GM23338 (cell line): ENCODE measurements around the gene IL18BP. TPM values are rescaled to one million over a fixed set of nuclear protein-coding genes. Genes with fewer than 3 reads are reported as not detected.

Experiments used
- ATAC-seq: fragments of 200-7000 bp; cut with Tn5 transposase; 3 replicates; pipeline ENCODE4 v1.9.1; 2020
- DNase-seq: peaks from one replicate; pipeline ENCODE4 v3.0.0-alpha.2; 2015; ENCODE audit warnings: low spot score
- H2AFZ ChIP-seq: fragments of 200-600 bp; sonication (generic); 2 replicates; pipeline ENCODE4 v1.8.0; 2016; ENCODE audit warnings: antibody characterized with exemption, mild to moderate bottlenecking, moderate library complexity
- H3F3A ChIP-seq: fragments of 200-600 bp; sonication (generic); replicated peaks from 2 replicates; pipeline ENCODE4 v1.8.0; 2017; ENCODE audit warnings: antibody characterized with exemption, mixed run types, low read depth
- H3K27ac ChIP-seq: fragments of 200-600 bp; sonication (generic); 2 replicates; pipeline ENCODE4 v1.6.1; 2016; ENCODE audit warnings: low read depth
- H3K27me3 ChIP-seq: fragments of 200-600 bp; sonication (generic); 2 replicates; pipeline ENCODE4 v1.8.0; 2016; ENCODE audit warnings: mild to moderate bottlenecking, mixed run types, moderate library complexity; ENCODE audit not compliant: insufficient read depth
- H3K36me3 ChIP-seq: fragments of 200-600 bp; sonication (generic); 2 replicates; pipeline ENCODE4 v1.8.0; 2016; ENCODE audit warnings: mild to moderate bottlenecking; ENCODE audit not compliant: insufficient read depth
- H3K4me1 ChIP-seq: fragments of 200-600 bp; sonication (generic); 2 replicates; pipeline ENCODE4 v1.8.0; 2016; ENCODE audit warnings: mild to moderate bottlenecking, moderate library complexity; ENCODE audit not compliant: insufficient read depth
- H3K4me2 ChIP-seq: fragments of 200-600 bp; sonication (generic); 2 replicates; pipeline ENCODE4 v1.7.1; 2017; ENCODE audit warnings: mixed run types
- H3K4me3 ChIP-seq: fragments of 200-600 bp; sonication (generic); 2 replicates; pipeline ENCODE4 v1.6.1; 2016; ENCODE audit warnings: mixed run types
- H3K79me2 ChIP-seq: fragments of 200-600 bp; sonication (generic); replicated peaks from 2 replicates; pipeline ENCODE4 v1.8.0; 2017; ENCODE audit warnings: mild to moderate bottlenecking; ENCODE audit not compliant: insufficient read depth
- H3K9me2 ChIP-seq: fragments of 200-600 bp; sonication (generic); 2 replicates; pipeline ENCODE4 v1.8.0; 2017; ENCODE audit not compliant: insufficient read depth
- H4K20me1 ChIP-seq: fragments of 200-600 bp; sonication (generic); replicated peaks from 2 replicates; pipeline ENCODE4 v1.8.0; 2017; ENCODE audit warnings: mild to moderate bottlenecking; ENCODE audit not compliant: insufficient read depth
- H3K27ac Mint-ChIP-seq: 2 replicates; pipeline ENCODE4 v1.8.0; 2020; ENCODE audit warnings: inconsistent platforms, mild to moderate bottlenecking, moderate library complexity, mixed read lengths
- H3K27me3 Mint-ChIP-seq: 3 replicates; pipeline ENCODE4 v1.8.0; 2022; ENCODE audit warnings: low read depth, mild to moderate bottlenecking, moderate library complexity, mixed read lengths, inconsistent platforms; ENCODE audit not compliant: insufficient read depth, poor library complexity
- H3K36me3 Mint-ChIP-seq: 3 replicates; pipeline ENCODE4 v1.8.0; 2021; ENCODE audit warnings: low read depth, mild to moderate bottlenecking, inconsistent platforms, moderate library complexity, mixed read lengths
- H3K4me1 Mint-ChIP-seq: 3 replicates; pipeline ENCODE4 v1.8.0; 2020; ENCODE audit warnings: mild to moderate bottlenecking, inconsistent platforms, mixed read lengths
- H3K4me3 Mint-ChIP-seq: 3 replicates; pipeline ENCODE4 v1.8.0; 2021; ENCODE audit warnings: moderate library complexity, mild to moderate bottlenecking, inconsistent platforms, mixed read lengths
- H3K9me3 Mint-ChIP-seq: 3 replicates; pipeline ENCODE4 v1.8.0; 2020; ENCODE audit warnings: moderate library complexity, mild to moderate bottlenecking, inconsistent platforms, mixed read lengths
- CREB1 ChIP-seq: fragments of 250-450 bp; sonication (Bioruptor Pico); IDR thresholded peaks from 2 replicates; pipeline ENCODE4 v1.5.0; 2020; ENCODE audit warnings: low read depth, mild to moderate bottlenecking, moderate library complexity
- EZH2 ChIP-seq: fragments of 200-600 bp; sonication (generic); IDR thresholded peaks from one replicate; pipeline ENCODE4 v1.8.0; 2017; ENCODE audit warnings: antibody characterized with exemption, mild to moderate bottlenecking, low read depth; ENCODE audit not compliant: unreplicated experiment
- EZH2phosphoT487 ChIP-seq: fragments of 200-600 bp; sonication (generic); IDR thresholded peaks from one replicate; pipeline ENCODE4 v1.8.1; 2018; ENCODE audit warnings: antibody characterized with exemption; ENCODE audit not compliant: unreplicated experiment
- JUNB ChIP-seq: IDR thresholded peaks from one replicate; pipeline ENCODE4 v1.6.1; 2016; ENCODE audit warnings: antibody characterized with exemption; ENCODE audit not compliant: unreplicated experiment
- NANOG ChIP-seq: IDR thresholded peaks from 2 replicates; pipeline ENCODE4 v1.6.1; 2016; ENCODE audit warnings: antibody characterized with exemption, borderline replicate concordance
- POLR2AphosphoS5 ChIP-seq: IDR thresholded peaks from 2 replicates; pipeline ENCODE4 v1.6.1; 2016; ENCODE audit warnings: antibody characterized with exemption, low read depth
- STAT1 ChIP-seq: IDR thresholded peaks from one replicate; pipeline ENCODE4 v1.6.1; 2016; ENCODE audit warnings: antibody characterized with exemption; ENCODE audit not compliant: unreplicated experiment
- ZNF114 ChIP-seq: fragments of 250-450 bp; sonication (Bioruptor Pico); IDR thresholded peaks from 2 replicates; pipeline ENCODE4 v1.5.0; 2020; ENCODE audit warnings: mild to moderate bottlenecking, moderate library complexity
- ZNF331 ChIP-seq: fragments of 250-450 bp; sonication (Bioruptor Pico); IDR thresholded peaks from 2 replicates; pipeline ENCODE4 v1.5.0; 2020; ENCODE audit warnings: low read depth, mild to moderate bottlenecking, moderate library complexity
- polyA plus RNA-seq: library from polyadenylated mRNA; unstranded; fragments of >200 nt; fragmentation: Nextera tagmentation; extraction: Ambion mirVana; gene quantifications from 2 replicates; pipeline ENCODE4 v1.2.1, GENCODE V29; 2016
- total RNA-seq: library from RNA; depleted of rRNA; stranded (reverse); fragments of >200 nt; shearing (Covaris generic); gene quantifications from 2 replicates; pipeline ENCODE4 v1.2.3, GENCODE V29; 2014
- TF ChIP-seq, protein P1 (sequence below): fragments of 250-450 bp; sonication (Bioruptor Pico); IDR thresholded peaks from 2 replicates; pipeline ENCODE4 v1.5.0; 2020; ENCODE audit warnings: mild to moderate bottlenecking, moderate library complexity
- TF ChIP-seq, protein P2 (sequence below): IDR thresholded peaks from 2 replicates; pipeline ENCODE4 v1.6.1; 2016; ENCODE audit warnings: antibody characterized with exemption
- TF ChIP-seq, protein P3 (sequence below), 2 experiments: fragments of 200-600 bp in 1 of 2; sonication (generic) in 1 of 2; conservative IDR thresholded peaks; 2 replicates each; pipeline versions ENCODE4 v1.5.1 to v1.6.1; 2016 to 2017; ENCODE audit warnings: antibody characterized with exemption in 2 of 2, low read depth in 2 of 2, mild to moderate bottlenecking in 2 of 2, moderate library complexity in 1 of 2
- TF ChIP-seq, protein P4 (sequence below): IDR thresholded peaks from one replicate; pipeline ENCODE4 v1.6.1; 2018; ENCODE audit warnings: antibody characterized with exemption; ENCODE audit not compliant: unreplicated experiment

The IL18BP gene
- total and polyA plus RNA-seq, 2 experiments from 2014 or later, result 3.8 to 11.2 TPM

DNA sequence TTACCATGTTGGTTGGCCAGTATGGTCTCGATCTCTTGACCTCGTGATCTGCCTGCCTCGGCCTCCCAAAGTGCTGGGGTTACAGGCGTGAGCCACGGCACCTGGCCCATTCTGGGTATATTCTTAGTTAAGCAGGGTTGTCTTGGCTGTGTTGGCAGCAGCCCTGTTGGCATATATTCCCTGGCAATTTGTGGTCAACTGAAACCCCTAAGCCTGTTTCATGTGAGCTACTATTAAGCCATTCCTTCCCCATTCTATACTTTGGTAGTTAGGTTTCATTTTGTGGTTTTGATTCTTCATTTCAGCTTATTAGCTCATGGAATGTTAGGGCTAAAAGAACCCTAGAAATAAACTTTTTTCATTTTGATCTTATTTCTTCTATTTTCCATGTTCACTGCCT, 22.2 kb upstream of the IL18BP start:
- Mint-ChIP-seq H3K36me3 (peaks cover 16% of the 10 kb centered on the region), H3K27me3 (peaks cover 2% of the 10 kb centered on the region), H3K27ac (no peak overlapping the region), H3K4me3 (no peak overlapping the region), H3K4me1 (no peaks in the 10 kb centered on the region; the same call in 2 of the 3 replicates), H3K9me3 (no peaks in the 10 kb centered on the region)
- TF ChIP-seq CREB1 (CRISPR knock-in tag) (no peak), EZH2phosphoT487 (no peak), ZNF331 (CRISPR knock-in tag) (no peak), POLR2AphosphoS5 (no peak), ZNF114 (CRISPR knock-in tag) (no peak), EZH2 (no peak), STAT1 (no peak), JUNB (no peak), NANOG (no peak)
- TF ChIP-seq, protein P1, sequence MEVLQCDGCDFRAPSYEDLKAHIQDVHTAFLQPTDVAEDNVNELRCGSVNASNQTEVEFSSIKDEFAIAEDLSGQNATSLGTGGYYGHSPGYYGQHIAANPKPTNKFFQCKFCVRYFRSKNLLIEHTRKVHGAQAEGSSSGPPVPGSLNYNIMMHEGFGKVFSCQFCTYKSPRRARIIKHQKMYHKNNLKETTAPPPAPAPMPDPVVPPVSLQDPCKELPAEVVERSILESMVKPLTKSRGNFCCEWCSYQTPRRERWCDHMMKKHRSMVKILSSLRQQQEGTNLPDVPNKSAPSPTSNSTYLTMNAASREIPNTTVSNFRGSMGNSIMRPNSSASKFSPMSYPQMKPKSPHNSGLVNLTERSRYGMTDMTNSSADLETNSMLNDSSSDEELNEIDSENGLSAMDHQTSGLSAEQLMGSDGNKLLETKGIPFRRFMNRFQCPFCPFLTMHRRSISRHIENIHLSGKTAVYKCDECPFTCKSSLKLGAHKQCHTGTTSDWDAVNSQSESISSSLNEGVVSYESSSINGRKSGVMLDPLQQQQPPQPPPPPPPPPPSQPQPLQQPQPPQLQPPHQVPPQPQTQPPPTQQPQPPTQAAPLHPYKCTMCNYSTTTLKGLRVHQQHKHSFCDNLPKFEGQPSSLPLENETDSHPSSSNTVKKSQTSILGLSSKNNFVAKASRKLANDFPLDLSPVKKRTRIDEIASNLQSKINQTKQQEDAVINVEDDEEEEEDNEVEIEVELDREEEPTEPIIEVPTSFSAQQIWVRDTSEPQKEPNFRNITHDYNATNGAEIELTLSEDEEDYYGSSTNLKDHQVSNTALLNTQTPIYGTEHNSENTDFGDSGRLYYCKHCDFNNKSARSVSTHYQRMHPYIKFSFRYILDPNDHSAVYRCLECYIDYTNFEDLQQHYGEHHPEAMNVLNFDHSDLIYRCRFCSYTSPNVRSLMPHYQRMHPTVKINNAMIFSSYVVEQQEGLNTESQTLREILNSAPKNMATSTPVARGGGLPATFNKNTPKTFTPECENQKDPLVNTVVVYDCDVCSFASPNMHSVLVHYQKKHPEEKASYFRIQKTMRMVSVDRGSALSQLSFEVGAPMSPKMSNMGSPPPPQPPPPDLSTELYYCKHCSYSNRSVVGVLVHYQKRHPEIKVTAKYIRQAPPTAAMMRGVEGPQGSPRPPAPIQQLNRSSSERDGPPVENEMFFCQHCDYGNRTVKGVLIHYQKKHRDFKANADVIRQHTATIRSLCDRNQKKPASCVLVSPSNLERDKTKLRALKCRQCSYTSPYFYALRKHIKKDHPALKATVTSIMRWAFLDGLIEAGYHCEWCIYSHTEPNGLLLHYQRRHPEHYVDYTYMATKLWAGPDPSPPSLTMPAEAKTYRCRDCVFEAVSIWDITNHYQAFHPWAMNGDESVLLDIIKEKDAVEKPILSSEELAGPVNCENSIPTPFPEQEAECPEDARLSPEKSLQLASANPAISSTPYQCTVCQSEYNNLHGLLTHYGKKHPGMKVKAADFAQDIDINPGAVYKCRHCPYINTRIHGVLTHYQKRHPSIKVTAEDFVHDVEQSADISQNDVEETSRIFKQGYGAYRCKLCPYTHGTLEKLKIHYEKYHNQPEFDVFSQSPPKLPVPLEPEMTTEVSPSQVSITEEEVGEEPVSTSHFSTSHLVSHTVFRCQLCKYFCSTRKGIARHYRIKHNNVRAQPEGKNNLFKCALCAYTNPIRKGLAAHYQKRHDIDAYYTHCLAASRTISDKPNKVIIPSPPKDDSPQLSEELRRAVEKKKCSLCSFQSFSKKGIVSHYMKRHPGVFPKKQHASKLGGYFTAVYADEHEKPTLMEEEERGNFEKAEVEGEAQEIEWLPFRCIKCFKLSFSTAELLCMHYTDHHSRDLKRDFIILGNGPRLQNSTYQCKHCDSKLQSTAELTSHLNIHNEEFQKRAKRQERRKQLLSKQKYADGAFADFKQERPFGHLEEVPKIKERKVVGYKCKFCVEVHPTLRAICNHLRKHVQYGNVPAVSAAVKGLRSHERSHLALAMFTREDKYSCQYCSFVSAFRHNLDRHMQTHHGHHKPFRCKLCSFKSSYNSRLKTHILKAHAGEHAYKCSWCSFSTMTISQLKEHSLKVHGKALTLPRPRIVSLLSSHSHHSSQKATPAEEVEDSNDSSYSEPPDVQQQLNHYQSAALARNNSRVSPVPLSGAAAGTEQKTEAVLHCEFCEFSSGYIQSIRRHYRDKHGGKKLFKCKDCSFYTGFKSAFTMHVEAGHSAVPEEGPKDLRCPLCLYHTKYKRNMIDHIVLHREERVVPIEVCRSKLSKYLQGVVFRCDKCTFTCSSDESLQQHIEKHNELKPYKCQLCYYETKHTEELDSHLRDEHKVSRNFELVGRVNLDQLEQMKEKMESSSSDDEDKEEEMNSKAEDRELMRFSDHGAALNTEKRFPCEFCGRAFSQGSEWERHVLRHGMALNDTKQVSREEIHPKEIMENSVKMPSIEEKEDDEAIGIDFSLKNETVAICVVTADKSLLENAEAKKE, result no peak
- TF ChIP-seq, protein P2, sequence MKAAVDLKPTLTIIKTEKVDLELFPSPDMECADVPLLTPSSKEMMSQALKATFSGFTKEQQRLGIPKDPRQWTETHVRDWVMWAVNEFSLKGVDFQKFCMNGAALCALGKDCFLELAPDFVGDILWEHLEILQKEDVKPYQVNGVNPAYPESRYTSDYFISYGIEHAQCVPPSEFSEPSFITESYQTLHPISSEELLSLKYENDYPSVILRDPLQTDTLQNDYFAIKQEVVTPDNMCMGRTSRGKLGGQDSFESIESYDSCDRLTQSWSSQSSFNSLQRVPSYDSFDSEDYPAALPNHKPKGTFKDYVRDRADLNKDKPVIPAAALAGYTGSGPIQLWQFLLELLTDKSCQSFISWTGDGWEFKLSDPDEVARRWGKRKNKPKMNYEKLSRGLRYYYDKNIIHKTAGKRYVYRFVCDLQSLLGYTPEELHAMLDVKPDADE, result no peak
- TF ChIP-seq, protein P3, sequence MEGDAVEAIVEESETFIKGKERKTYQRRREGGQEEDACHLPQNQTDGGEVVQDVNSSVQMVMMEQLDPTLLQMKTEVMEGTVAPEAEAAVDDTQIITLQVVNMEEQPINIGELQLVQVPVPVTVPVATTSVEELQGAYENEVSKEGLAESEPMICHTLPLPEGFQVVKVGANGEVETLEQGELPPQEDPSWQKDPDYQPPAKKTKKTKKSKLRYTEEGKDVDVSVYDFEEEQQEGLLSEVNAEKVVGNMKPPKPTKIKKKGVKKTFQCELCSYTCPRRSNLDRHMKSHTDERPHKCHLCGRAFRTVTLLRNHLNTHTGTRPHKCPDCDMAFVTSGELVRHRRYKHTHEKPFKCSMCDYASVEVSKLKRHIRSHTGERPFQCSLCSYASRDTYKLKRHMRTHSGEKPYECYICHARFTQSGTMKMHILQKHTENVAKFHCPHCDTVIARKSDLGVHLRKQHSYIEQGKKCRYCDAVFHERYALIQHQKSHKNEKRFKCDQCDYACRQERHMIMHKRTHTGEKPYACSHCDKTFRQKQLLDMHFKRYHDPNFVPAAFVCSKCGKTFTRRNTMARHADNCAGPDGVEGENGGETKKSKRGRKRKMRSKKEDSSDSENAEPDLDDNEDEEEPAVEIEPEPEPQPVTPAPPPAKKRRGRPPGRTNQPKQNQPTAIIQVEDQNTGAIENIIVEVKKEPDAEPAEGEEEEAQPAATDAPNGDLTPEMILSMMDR (conservative IDR thresholded peaks at IDR 0.05; ENCODE audit: low read depth in 2 of 2), result no peak
- TF ChIP-seq, protein P4, sequence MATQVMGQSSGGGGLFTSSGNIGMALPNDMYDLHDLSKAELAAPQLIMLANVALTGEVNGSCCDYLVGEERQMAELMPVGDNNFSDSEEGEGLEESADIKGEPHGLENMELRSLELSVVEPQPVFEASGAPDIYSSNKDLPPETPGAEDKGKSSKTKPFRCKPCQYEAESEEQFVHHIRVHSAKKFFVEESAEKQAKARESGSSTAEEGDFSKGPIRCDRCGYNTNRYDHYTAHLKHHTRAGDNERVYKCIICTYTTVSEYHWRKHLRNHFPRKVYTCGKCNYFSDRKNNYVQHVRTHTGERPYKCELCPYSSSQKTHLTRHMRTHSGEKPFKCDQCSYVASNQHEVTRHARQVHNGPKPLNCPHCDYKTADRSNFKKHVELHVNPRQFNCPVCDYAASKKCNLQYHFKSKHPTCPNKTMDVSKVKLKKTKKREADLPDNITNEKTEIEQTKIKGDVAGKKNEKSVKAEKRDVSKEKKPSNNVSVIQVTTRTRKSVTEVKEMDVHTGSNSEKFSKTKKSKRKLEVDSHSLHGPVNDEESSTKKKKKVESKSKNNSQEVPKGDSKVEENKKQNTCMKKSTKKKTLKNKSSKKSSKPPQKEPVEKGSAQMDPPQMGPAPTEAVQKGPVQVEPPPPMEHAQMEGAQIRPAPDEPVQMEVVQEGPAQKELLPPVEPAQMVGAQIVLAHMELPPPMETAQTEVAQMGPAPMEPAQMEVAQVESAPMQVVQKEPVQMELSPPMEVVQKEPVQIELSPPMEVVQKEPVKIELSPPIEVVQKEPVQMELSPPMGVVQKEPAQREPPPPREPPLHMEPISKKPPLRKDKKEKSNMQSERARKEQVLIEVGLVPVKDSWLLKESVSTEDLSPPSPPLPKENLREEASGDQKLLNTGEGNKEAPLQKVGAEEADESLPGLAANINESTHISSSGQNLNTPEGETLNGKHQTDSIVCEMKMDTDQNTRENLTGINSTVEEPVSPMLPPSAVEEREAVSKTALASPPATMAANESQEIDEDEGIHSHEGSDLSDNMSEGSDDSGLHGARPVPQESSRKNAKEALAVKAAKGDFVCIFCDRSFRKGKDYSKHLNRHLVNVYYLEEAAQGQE, result no peak
- Histone ChIP-seq H3K36me3 (no peaks in the 10 kb centered on the region; the same call in 1 of the 2 replicates), H3K79me2 (peaks cover 15% of the 10 kb centered on the region), H2AFZ (no peak overlapping the region), H3F3A (no peaks in the 10 kb centered on the region), H3K9me2 (no peaks in the 10 kb centered on the region), H4K20me1 (peaks cover 19% of the 10 kb centered on the region), H3K4me2 (no peak overlapping the region), H3K4me1 (no peaks in the 10 kb centered on the region), H3K27me3 (no peaks in the 10 kb centered on the region), H3K27ac (no peak overlapping the region), H3K4me3 (no peak overlapping the region)
- no peak for ATAC-seq
- DNase-seq, result no peak
